Tibial nerve (tissue), 4 donors: ENCODE data around the gene ANGPTL7. TPM values are rescaled to one million over a fixed set of nuclear protein-coding genes. Genes with fewer than 3 reads are reported as not detected.

ENCODE experiments used
- DNase-seq, 2 donors: peaks; one replicate each; pipeline ENCODE4 v3.0.0-alpha.2; 2019; ENCODE audit warnings: low spot score in 2 of 2
- H3K27ac ChIP-seq, 4 donors: fragments of 200-600 bp; sonication (generic) in 3 of 4; one replicate each; pipeline ENCODE4 v1.5.1; 2017 to 2019; ENCODE audit warnings: mild to moderate bottlenecking in 1 of 4
- H3K27me3 ChIP-seq, 2 donors: fragments of 200-600 bp; sonication (generic) in 1 of 2; one replicate each; pipeline versions ENCODE4 v1.5.1 to v1.6.0; 2017 to 2019
- H3K36me3 ChIP-seq, 3 donors: fragments of 200-600 bp; sonication (generic); one replicate each; pipeline ENCODE4 v1.5.1; 2018 to 2019
- H3K4me1 ChIP-seq, 4 donors: fragments of 200-600 bp; sonication (generic) in 3 of 4; one replicate each; pipeline ENCODE4 v1.5.1; 2017 to 2019
- H3K4me3 ChIP-seq, 4 donors: fragments of 200-600 bp; sonication (generic) in 3 of 4; one replicate each; pipeline ENCODE4 v1.5.1; 2017 to 2019; ENCODE audit warnings: mild to moderate bottlenecking in 1 of 4, moderate library complexity in 1 of 4
- H3K9me3 ChIP-seq, 4 donors: fragments of 200-600 bp; sonication (generic) in 3 of 4; one replicate each; pipeline ENCODE4 v1.5.1; 2017 to 2019
- EP300 ChIP-seq, 2 donors: sonication (generic); formaldehyde crosslinking; IDR thresholded peaks; one replicate each; pipeline ENCODE4 v1.6.1; 2017; ENCODE audit warnings: antibody characterized with exemption in 2 of 2, mild to moderate bottlenecking in 1 of 2
- POLR2A ChIP-seq, 2 donors: fragments of 450-650 bp; IDR thresholded peaks; one replicate each; pipeline ENCODE4 v1.6.1; 2017; ENCODE audit warnings: antibody characterized with exemption in 2 of 2, mild to moderate bottlenecking in 2 of 2, moderate library complexity in 2 of 2
- WGBS, 2 donors: methylation state at CpG; one replicate each; pipeline ENCODE4 v1.1.5; 2018; 5-methylcytosine and 5-hydroxymethylcytosine counted together
- total RNA-seq, 4 donors: library from RNA; depleted of rRNA; stranded (reverse); fragments of >200 nt; gene quantifications; one replicate each; pipeline ENCODE4 v1.1.0, GENCODE V29; 2016
- TF ChIP-seq, protein P1 (sequence below), 5 experiments: fragments of 200-600 bp in 3 of 5; fragments of 450-650 bp in 2 of 5; sonication (generic) in 3 of 5; IDR thresholded peaks; one replicate each; pipeline ENCODE4 v1.5.1; 2016 to 2019; ENCODE audit warnings: antibody characterized with exemption in 5 of 5, mild to moderate bottlenecking in 3 of 5, moderate library complexity in 2 of 5

The ANGPTL7 gene
- total RNA-seq, 4 donors from 2014 or later, result 1,094 to 2,140 (median 1,213) TPM

DNA sequence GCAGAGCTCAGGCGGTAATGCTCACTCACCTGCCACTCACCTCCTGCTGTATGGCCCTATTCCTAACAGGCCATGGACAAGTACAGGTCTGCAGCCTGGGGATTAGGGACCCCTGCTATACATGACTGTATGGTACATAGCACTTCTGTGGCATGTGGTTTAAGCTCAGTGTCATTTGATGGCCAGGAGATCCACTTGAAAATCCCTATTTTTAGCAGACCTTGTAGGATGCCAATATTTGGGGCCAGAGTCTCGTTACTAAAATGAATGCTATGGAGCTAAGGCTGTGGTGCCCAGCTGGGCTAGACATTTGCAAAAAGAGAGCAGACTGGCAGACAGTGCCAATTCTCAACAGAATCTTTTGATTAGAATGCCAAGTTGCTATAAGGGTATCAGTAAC lies 1.7 kb upstream of the ANGPTL7 start:
- Histone ChIP-seq H3K4me1 (peaks cover 0 to 83% (median 23%) of the 10 kb centered on the region in 4 donors), H3K36me3 (peaks cover 0 to 27% (median 4%) of the 10 kb centered on the region in 3 donors), H3K9me3 (no peaks in the 10 kb centered on the region), H3K27me3 (no peaks in the 10 kb centered on the region), H3K27ac (peak overlapping the region; percentile 42 to 89 (median 81)), H3K4me3 (no peak overlapping the region)
- DNase-seq, result no peak
- 38 to 65% methylated on average over 1 to 2 of the region's 2 CpGs for WGBS, 2 donors
- TF ChIP-seq POLR2A (IDR thresholded peaks at IDR 0.05) (no peak), EP300 (IDR thresholded peaks at IDR 0.05) (no peak)
- TF ChIP-seq, protein P1, sequence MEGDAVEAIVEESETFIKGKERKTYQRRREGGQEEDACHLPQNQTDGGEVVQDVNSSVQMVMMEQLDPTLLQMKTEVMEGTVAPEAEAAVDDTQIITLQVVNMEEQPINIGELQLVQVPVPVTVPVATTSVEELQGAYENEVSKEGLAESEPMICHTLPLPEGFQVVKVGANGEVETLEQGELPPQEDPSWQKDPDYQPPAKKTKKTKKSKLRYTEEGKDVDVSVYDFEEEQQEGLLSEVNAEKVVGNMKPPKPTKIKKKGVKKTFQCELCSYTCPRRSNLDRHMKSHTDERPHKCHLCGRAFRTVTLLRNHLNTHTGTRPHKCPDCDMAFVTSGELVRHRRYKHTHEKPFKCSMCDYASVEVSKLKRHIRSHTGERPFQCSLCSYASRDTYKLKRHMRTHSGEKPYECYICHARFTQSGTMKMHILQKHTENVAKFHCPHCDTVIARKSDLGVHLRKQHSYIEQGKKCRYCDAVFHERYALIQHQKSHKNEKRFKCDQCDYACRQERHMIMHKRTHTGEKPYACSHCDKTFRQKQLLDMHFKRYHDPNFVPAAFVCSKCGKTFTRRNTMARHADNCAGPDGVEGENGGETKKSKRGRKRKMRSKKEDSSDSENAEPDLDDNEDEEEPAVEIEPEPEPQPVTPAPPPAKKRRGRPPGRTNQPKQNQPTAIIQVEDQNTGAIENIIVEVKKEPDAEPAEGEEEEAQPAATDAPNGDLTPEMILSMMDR (IDR thresholded peaks at IDR 0.05), result no peak

DNA sequence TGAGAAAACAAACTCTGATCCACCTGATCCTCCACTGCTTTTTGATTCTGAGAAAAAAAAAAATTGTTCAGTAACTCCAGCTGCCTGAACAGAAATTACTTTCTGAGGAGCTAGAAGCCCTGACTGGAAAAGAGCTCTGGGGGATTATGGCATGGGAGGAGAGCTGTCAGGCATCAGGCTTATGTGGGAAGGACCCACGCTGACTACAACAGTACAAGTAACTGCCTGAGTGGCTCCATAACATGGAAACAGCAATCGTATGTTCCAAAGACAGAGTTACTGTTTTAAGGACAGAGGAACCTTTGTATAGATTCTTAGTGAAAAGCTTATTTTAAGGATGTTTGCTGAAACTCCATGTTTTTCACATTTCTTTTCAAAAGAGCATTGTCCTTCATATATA lies 1.2 kb upstream of the ANGPTL7 start:
- no peak for DNase-seq
- no peaks in the 10 kb centered on the region for H3K9me3 ChIP-seq
- H3K4me1 ChIP-seq, result peaks cover 0 to 79% (median 23%) of the 10 kb centered on the region in 4 donors
- peaks cover 0 to 32% (median 9%) of the 10 kb centered on the region in 3 donors for H3K36me3 ChIP-seq
- no peak overlapping the region for H3K4me3 ChIP-seq
- WGBS, 2 donors, result 40 to 45% methylated on average over 2 of the region's 2 CpGs
- TF ChIP-seq, protein P1 (IDR thresholded peaks at IDR 0.05), result no peak
- TF ChIP-seq POLR2A (IDR thresholded peaks at IDR 0.05) (no peak), EP300 (IDR thresholded peaks at IDR 0.05) (peak in 1 of 2 donors; percentile 31)
- no peaks in the 10 kb centered on the region for H3K27me3 ChIP-seq
- H3K27ac ChIP-seq, result peak overlapping the region; percentile 75 to 89 (median 82)

DNA sequence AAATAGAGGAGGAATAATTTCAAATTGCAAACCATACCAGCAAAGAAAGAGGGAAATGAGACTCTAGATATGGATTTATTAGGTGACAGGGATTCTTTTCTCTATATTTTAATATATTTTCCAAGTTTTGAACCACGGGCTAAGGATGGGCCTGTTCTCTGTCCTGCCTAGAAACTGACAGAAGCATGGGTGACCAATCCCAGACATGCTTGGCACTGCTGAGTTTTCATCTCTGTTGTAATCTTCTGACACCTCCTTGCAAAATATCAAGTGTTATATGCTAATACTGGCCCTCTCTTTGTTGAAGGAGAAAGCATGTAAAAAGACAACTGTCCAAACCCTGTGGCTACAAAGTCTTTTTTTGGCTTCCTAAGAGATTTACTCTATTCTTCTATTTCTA lies 774 bp upstream of the ANGPTL7 start:
- Histone ChIP-seq H3K36me3 (peaks cover 0 to 36% (median 11%) of the 10 kb centered on the region in 3 donors), H3K27me3 (no peaks in the 10 kb centered on the region), H3K4me1 (peaks cover 0 to 74% (median 23%) of the 10 kb centered on the region in 4 donors), H3K9me3 (no peaks in the 10 kb centered on the region), H3K4me3 (peak overlapping the region in 2 of 4 donors; percentile 39 to 59), H3K27ac (peak overlapping the region; percentile 75 to 89 (median 82))
- 32 to 34% methylated on average over 1 of the region's 1 CpG for WGBS, 2 donors
- DNase-seq, result no peak
- TF ChIP-seq, protein P1 (IDR thresholded peaks at IDR 0.05), result no peak
- TF ChIP-seq POLR2A (IDR thresholded peaks at IDR 0.05), result no peak
- TF ChIP-seq EP300 (IDR thresholded peaks at IDR 0.05), result no peak

DNA sequence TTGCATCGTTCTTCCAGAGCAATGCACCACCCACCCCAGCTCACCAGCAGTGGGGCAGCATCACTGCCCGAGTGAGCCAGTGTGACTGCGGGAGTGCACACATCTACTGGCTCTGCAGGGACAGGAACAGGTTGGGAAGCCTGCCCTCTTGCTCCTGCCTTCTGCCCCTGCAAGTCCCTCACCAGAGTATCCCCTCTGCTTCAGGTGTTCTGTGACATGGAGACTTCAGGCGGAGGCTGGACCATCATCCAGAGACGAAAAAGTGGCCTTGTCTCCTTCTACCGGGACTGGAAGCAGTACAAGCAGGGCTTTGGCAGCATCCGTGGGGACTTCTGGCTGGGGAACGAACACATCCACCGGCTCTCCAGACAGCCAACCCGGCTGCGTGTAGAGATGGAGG lies 4.2 kb downstream of the ANGPTL7 start:
- H3K27me3 ChIP-seq, result no peaks in the 10 kb centered on the region
- peaks cover 0 to 73% (median 11%) of the 10 kb centered on the region in 3 donors for H3K36me3 ChIP-seq
- peaks cover 0 to 44% (median 1%) of the 10 kb centered on the region in 4 donors for H3K4me1 ChIP-seq
- no peak for DNase-seq
- peak overlapping the region in 2 of 4 donors; percentile 67 to 87 for H3K27ac ChIP-seq
- H3K4me3 ChIP-seq, result peak overlapping the region in 2 of 4 donors; percentile 19 to 59
- no peaks in the 10 kb centered on the region for H3K9me3 ChIP-seq
- 84 to 89% methylated on average over 10 to 11 of the region's 11 CpGs for WGBS, 2 donors
- TF ChIP-seq, protein P1 (IDR thresholded peaks at IDR 0.05), result no peak
- TF ChIP-seq EP300 (IDR thresholded peaks at IDR 0.05), result no peak
- no peak for TF ChIP-seq POLR2A (IDR thresholded peaks at IDR 0.05)

DNA sequence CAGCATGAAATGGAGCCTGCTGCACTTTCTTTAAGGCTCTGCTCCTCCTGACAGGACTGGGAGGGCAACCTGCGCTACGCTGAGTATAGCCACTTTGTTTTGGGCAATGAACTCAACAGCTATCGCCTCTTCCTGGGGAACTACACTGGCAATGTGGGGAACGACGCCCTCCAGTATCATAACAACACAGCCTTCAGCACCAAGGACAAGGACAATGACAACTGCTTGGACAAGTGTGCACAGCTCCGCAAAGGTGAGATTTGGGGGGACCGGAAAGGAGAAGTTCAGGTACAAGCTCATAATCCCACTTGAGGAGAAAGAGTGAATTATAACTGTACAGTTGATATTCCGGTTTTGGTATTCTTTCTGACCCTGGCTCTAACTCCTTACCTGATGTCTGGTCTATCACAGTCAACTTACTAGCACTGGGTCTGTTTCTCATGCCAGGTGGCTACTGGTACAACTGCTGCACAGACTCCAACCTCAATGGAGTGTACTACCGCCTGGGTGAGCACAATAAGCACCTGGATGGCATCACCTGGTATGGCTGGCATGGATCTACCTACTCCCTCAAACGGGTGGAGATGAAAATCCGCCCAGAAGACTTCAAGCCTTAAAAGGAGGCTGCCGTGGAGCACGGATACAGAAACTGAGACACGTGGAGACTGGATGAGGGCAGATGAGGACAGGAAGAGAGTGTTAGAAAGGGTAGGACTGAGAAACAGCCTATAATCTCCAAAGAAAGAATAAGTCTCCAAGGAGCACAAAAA lies 5.4 kb downstream of the ANGPTL7 start:
- Histone ChIP-seq H3K36me3 (peaks cover 0 to 81% (median 12%) of the 10 kb centered on the region in 3 donors), H3K9me3 (no peaks in the 10 kb centered on the region), H3K4me3 (peak overlapping the region in 1 of 4 donors; percentile 59), H3K27ac (peak overlapping the region in 2 of 4 donors; percentile 71 to 87), H3K27me3 (no peaks in the 10 kb centered on the region), H3K4me1 (peaks cover 0 to 43% (median 3%) of the 10 kb centered on the region in 4 donors)
- WGBS, 2 donors, result 80 to 86% methylated on average over 14 of the region's 14 CpGs
- TF ChIP-seq, protein P1 (IDR thresholded peaks at IDR 0.05), result no peak
- TF ChIP-seq POLR2A (IDR thresholded peaks at IDR 0.05) (no peak), EP300 (IDR thresholded peaks at IDR 0.05) (no peak)
- no peak for DNase-seq
